Measurements from ENCODE around the gene C1orf159. TPM values are rescaled to one million over a fixed set of nuclear protein-coding genes. Genes with fewer than 3 reads are reported as not detected.

C1orf159 gene
- total and polyA plus RNA-seq, 2 of the 8 experiments (the other 6 are each of a cell fraction or from before 2014, with no cell fraction given), result 10.0 to 10.9 TPM

DNA sequence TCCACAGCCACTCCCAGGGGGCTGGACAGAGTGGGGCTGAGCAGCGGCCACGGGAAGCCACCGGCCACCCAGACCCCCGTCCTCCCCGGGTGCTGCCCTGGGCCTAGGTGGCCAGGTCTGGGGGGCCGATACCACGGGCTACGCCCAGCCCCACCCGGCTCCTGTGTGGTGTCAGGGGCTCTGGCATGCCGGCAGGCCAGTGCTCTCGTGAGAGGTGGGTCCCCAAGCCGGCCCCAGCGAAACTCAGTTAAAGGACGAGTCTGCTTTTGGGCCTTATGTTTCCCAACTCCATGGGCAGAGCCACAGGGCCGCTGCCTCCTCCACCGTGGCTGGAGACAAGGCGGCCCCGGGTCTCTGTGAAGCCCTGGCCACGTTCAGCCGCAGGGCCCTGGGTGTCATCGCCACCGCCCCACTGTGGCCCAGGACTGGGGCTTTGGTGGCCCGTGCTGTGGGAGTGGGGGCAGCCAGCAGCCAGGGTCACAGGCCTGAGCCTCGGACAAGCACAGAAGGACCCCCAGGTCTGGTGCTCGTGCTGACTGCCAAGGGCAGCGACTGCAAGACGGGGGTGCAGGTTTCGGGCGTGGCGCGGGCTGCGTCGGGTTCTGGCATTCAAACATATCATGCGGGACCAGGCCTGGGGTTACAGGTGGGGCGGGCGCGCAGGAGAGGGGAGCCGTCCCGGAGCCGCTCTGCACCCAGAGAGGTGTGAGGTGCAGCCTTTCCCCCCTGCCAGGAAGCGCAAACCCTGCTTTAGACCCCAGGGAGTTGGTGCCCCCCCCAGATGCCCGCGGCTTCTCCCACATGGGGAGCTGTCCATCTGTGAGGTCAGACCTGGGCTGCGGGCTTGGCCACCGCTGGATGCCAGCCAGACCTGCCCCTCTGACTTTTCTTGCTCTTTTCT lies 11.9 kb upstream of the C1orf159 start:
- Histone ChIP-seq H4K5ac (ENCODE audit: insufficient read length, low read depth, low read length) (no peak overlapping the region), H3K4me2 (ENCODE audit: insufficient read depth in 1 of 2, low read depth in 2 of 2, low read length in 2 of 2) (no peak overlapping the region), H3K14ac (ENCODE audit: insufficient read length) (no peak overlapping the region), H3K79me1 (ENCODE audit: low read depth, low read length) (no peaks in the 10 kb centered on the region), H4K8ac (ENCODE audit: extremely low read depth, insufficient read depth, low read length) (peak overlapping the region; percentile 83), H2BK5ac (ENCODE audit: low read depth, low read length) (no peak overlapping the region), H3K4ac (replicated peaks; ENCODE audit: insufficient read length, low read depth, low read length) (no peak overlapping the region), H2AFZ (ENCODE audit: low read length) (no peak overlapping the region), H2BK120ac (replicated peaks; ENCODE audit: low read depth, low read length) (no peak overlapping the region), H4K20me1 (replicated peaks in 1 of 2; ENCODE audit: control insufficient read depth in 1 of 2, insufficient read depth in 2 of 2, low read length in 2 of 2) (peaks cover 0 to 3% of the 10 kb centered on the region in 2 experiments), H3K4me3 (ENCODE audit: extremely low read depth in 1 of 4, insufficient read depth in 2 of 4, low read depth in 3 of 4, low read length in 4 of 4) (no peak overlapping the region), H3K9me3 (ENCODE audit: insufficient read depth in 2 of 2, low read depth in 1 of 2, low read length in 1 of 2) (peaks cover 0 to 8% of the 10 kb centered on the region in 2 experiments; a peak in 1 of 4 replicates), H4K91ac (replicated peaks; ENCODE audit: insufficient read length, low read length) (no peak overlapping the region), H2BK20ac (ENCODE audit: low read length) (no peak overlapping the region), H3K27ac (ENCODE audit: low read depth, low read length) (no peak overlapping the region), H3K79me2 (ENCODE audit: control insufficient read depth in 1 of 2, insufficient read depth in 2 of 2, low read length in 2 of 2) (no peaks in the 10 kb centered on the region), H2BK15ac (ENCODE audit: low read length) (no peak overlapping the region), H3K56ac (replicated peaks; ENCODE audit: insufficient read length, low read depth, low read length) (no peak overlapping the region), H3K23me2 (ENCODE audit: low read depth, low read length) (no peaks in the 10 kb centered on the region), H3K36me3 (ENCODE audit: control insufficient read depth in 2 of 4, insufficient read depth in 4 of 4, low read length in 3 of 4) (no peaks in the 10 kb centered on the region), H3K4me1 (replicated peaks in 1 of 4; ENCODE audit: control insufficient read depth in 3 of 4, insufficient read depth in 4 of 4, low read length in 3 of 4) (peaks cover 0 to 5% (median 0%) of the 10 kb centered on the region in 4 experiments; a peak in 3 of 7 replicates), H2BK12ac (ENCODE audit: low read depth, low read length) (0 out of 2 replicates have a peak overlapping the region, but pooled peaks have one; percentile 39), H3K9ac (replicated peaks in 1 of 4; ENCODE audit: extremely low read depth in 1 of 4, low read depth in 3 of 4, low read length in 3 of 4) (no peak overlapping the region), H2AK5ac (ENCODE audit: low read depth, low read length) (no peak overlapping the region), H3K23ac (ENCODE audit: insufficient read length) (no peak overlapping the region), H3K18ac (ENCODE audit: extremely low read depth, low read length) (no peak overlapping the region), H3K27me3 (replicated peaks in 1 of 4; ENCODE audit: control insufficient read depth in 3 of 4, extremely low read depth in 1 of 4, insufficient read depth in 3 of 4, low read length in 3 of 4) (no peaks in the 10 kb centered on the region)
- ChIA-PET POLR2A (ENCODE audit: partially characterized antibody) (interaction anchor here (0.7 kb wide), 1 partner anchor 87 kb away, joined by 3 read pairs; no protein-coding TSS in a partner anchor), CTCF (ENCODE audit: partially characterized antibody) (interaction anchor here (1.0 to 1.6 kb wide), 3 partner anchors 79 to 220 kb away, joined by 3 to 5 read pairs (median 4); partner anchors contain the start of gene TNFRSF18)
- DNase-seq (ENCODE audit: low read depth in 1 of 2, low spot score in 2 of 2) (no peak), FAIRE-seq (no peak)
- TF ChIP-seq FOSL1 (IDR thresholded peaks at IDR 0.05; ENCODE audit: insufficient read depth, low read depth, low read length) (no peak), SIN3A (conservative IDR thresholded peaks at IDR 0.05 in 1 of 2, IDR thresholded peaks at IDR 0.05 in 1 of 2; ENCODE audit: low read depth in 1 of 2, low read length in 2 of 2) (no peak), CHD1 (IDR thresholded peaks at IDR 0.05; ENCODE audit: low read depth, low read length) (no peak), RNF2 (IDR thresholded peaks at IDR 0.05; ENCODE audit: borderline replicate concordance, low read depth, low read length, missing control alignments, poor library complexity, severe bottlenecking) (no peak), POLR2AphosphoS5 (IDR thresholded peaks at IDR 0.05; ENCODE audit: low read depth, low read length) (no peak), RBBP5 (IDR thresholded peaks at IDR 0.05; ENCODE audit: borderline replicate concordance, low read depth, low read length) (no peak)
- TF ChIP-seq, protein P1, sequence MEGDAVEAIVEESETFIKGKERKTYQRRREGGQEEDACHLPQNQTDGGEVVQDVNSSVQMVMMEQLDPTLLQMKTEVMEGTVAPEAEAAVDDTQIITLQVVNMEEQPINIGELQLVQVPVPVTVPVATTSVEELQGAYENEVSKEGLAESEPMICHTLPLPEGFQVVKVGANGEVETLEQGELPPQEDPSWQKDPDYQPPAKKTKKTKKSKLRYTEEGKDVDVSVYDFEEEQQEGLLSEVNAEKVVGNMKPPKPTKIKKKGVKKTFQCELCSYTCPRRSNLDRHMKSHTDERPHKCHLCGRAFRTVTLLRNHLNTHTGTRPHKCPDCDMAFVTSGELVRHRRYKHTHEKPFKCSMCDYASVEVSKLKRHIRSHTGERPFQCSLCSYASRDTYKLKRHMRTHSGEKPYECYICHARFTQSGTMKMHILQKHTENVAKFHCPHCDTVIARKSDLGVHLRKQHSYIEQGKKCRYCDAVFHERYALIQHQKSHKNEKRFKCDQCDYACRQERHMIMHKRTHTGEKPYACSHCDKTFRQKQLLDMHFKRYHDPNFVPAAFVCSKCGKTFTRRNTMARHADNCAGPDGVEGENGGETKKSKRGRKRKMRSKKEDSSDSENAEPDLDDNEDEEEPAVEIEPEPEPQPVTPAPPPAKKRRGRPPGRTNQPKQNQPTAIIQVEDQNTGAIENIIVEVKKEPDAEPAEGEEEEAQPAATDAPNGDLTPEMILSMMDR (IDR thresholded peaks at IDR 0.05; ENCODE audit: control extremely low read depth in 1 of 3, insufficient read depth in 1 of 3, low read depth in 1 of 3, low read length in 3 of 3), result no peak
- 92% methylated on average over 34 of the region's 45 CpGs; no CpG with 5 or more reads in 1 of the 2 experiments for WGBS, 2 experiments (ENCODE audit: extremely low coverage in 1 of 2, insufficient coverage in 1 of 2, insufficient read length in 1 of 2, insufficient replicate concordance in 2 of 2, low coverage in 1 of 2, low lambda C conversion rate in 2 of 2, missing lambda C conversion rate in 1 of 2)

Data from H1 (cell line).